ENCODE measurements around the gene FBLN1. TPM values are rescaled to one million over a fixed set of nuclear protein-coding genes. Genes with fewer than 3 reads are reported as not detected.

The FBLN1 gene
- total RNA-seq, 1 experiment from 2014 or later = 21.0 TPM

GRCh38 chr22:45524157-45524556 lies 21.5 kb downstream of the FBLN1 start:
- no peak for DNase-seq
- H3K27ac ChIP-seq = no peak overlapping the region
- H3K27me3 ChIP-seq = no peaks in the 10 kb centered on the region
- no peaks in the 10 kb centered on the region for H3K9me3 ChIP-seq (replicated peaks)
- H3K4me1 ChIP-seq = no peaks in the 10 kb centered on the region
- no peaks in the 10 kb centered on the region for H3K36me3 ChIP-seq
- no peak overlapping the region for H3K4me3 ChIP-seq

- Histone ChIP-seq H3K27me3 (no peaks in the 10 kb centered on the region), H3K4me1 (no peaks in the 10 kb centered on the region), H3K9me3 (replicated peaks) (no peaks in the 10 kb centered on the region), H3K27ac (no peak overlapping the region), H3K4me3 (no peak overlapping the region), H3K36me3 (no peaks in the 10 kb centered on the region)
- no peak for DNase-seq
These were observed 22.3 kb downstream of the FBLN1 start for GRCh38 chr22:45524966-45525365.

GRCh38 chr22:45525480-45525879 lies 22.8 kb downstream of the FBLN1 start:
- Histone ChIP-seq H3K9me3 (replicated peaks) (no peaks in the 10 kb centered on the region), H3K27ac (no peak overlapping the region), H3K4me1 (no peaks in the 10 kb centered on the region), H3K36me3 (no peaks in the 10 kb centered on the region), H3K4me3 (no peak overlapping the region), H3K27me3 (no peaks in the 10 kb centered on the region)
- no peak for DNase-seq

GRCh38 chr22:45526281-45526680 lies 23.6 kb downstream of the FBLN1 start:
- H3K27ac ChIP-seq = no peak overlapping the region
- H3K4me3 ChIP-seq = no peak overlapping the region
- peaks cover 4% of the 10 kb centered on the region for H3K4me1 ChIP-seq
- H3K36me3 ChIP-seq = no peaks in the 10 kb centered on the region
- H3K9me3 ChIP-seq (replicated peaks) = no peaks in the 10 kb centered on the region
- H3K27me3 ChIP-seq = no peaks in the 10 kb centered on the region
- DNase-seq = no peak

- H3K27me3 ChIP-seq = no peaks in the 10 kb centered on the region
- no peak overlapping the region for H3K27ac ChIP-seq
- no peak overlapping the region for H3K4me3 ChIP-seq
- H3K9me3 ChIP-seq (replicated peaks) = no peaks in the 10 kb centered on the region
- no peaks in the 10 kb centered on the region for H3K36me3 ChIP-seq
- H3K4me1 ChIP-seq = peaks cover 10% of the 10 kb centered on the region
- no peak for DNase-seq
These were observed 24.2 kb downstream of the FBLN1 start for GRCh38 chr22:45526768-45527360.

- Histone ChIP-seq H3K4me1 (peaks cover 15% of the 10 kb centered on the region), H3K9me3 (replicated peaks) (no peaks in the 10 kb centered on the region), H3K4me3 (no peak overlapping the region), H3K27ac (no peak overlapping the region), H3K36me3 (no peaks in the 10 kb centered on the region), H3K27me3 (no peaks in the 10 kb centered on the region)
- DNase-seq = no peak
These were observed 24.8 kb downstream of the FBLN1 start for GRCh38 chr22:45527456-45527855.

GRCh38 chr22:45528046-45528445 lies 25.4 kb downstream of the FBLN1 start:
- no peaks in the 10 kb centered on the region; the same call in 1 of the 2 replicates for H3K27me3 ChIP-seq
- H3K27ac ChIP-seq = no peak overlapping the region
- H3K4me1 ChIP-seq = peaks cover 19% of the 10 kb centered on the region
- no peak for DNase-seq
- H3K36me3 ChIP-seq = no peaks in the 10 kb centered on the region
- no peak overlapping the region for H3K4me3 ChIP-seq
- H3K9me3 ChIP-seq (replicated peaks) = no peaks in the 10 kb centered on the region

- H3K36me3 ChIP-seq = no peaks in the 10 kb centered on the region
- DNase-seq = no peak
- H3K27me3 ChIP-seq = no peaks in the 10 kb centered on the region; the same call in 1 of the 2 replicates
- no peak overlapping the region for H3K4me3 ChIP-seq
- H3K4me1 ChIP-seq = peaks cover 29% of the 10 kb centered on the region
- H3K9me3 ChIP-seq (replicated peaks) = no peaks in the 10 kb centered on the region
- H3K27ac ChIP-seq = no peak overlapping the region
These were observed 26.4 kb downstream of the FBLN1 start for GRCh38 chr22:45529105-45529504.

- DNase-seq = no peak
- no peak overlapping the region for H3K27ac ChIP-seq
These were observed 27.4 kb downstream of the FBLN1 start for GRCh38 chr22:45529971-45530575.

GRCh38 chr22:45531441-45532234 lies 29.0 kb downstream of the FBLN1 start:
- Histone ChIP-seq H3K9me3 (replicated peaks) (no peaks in the 10 kb centered on the region), H3K4me1 (peaks cover 45% of the 10 kb centered on the region), H3K27me3 (no peaks in the 10 kb centered on the region; the same call in 1 of the 2 replicates), H3K27ac (no peak overlapping the region), H3K4me3 (no peak overlapping the region), H3K36me3 (no peaks in the 10 kb centered on the region)
- peak; percentile 49 to 67 for DNase-seq

More at GRCh38 chr22:45529971-45530575, 27.4 kb downstream of the FBLN1 start:
- no peaks in the 10 kb centered on the region for H3K36me3 ChIP-seq
- H3K9me3 ChIP-seq (replicated peaks) = no peaks in the 10 kb centered on the region
- no peak overlapping the region for H3K4me3 ChIP-seq
- H3K27me3 ChIP-seq = no peaks in the 10 kb centered on the region; the same call in 1 of the 2 replicates
- peaks cover 37% of the 10 kb centered on the region for H3K4me1 ChIP-seq

- H3K4me3 ChIP-seq = no peak overlapping the region
- no peaks in the 10 kb centered on the region for H3K9me3 ChIP-seq (replicated peaks)
- peaks cover 45% of the 10 kb centered on the region for H3K4me1 ChIP-seq
- no peak overlapping the region for H3K27ac ChIP-seq
- DNase-seq = no peak
- no peaks in the 10 kb centered on the region; the same call in 1 of the 2 replicates for H3K27me3 ChIP-seq
- H3K36me3 ChIP-seq = no peaks in the 10 kb centered on the region
These were observed 29.6 kb downstream of the FBLN1 start for GRCh38 chr22:45532235-45532631.

- DNase-seq = peak; percentile 46 to 56
- H3K4me1 ChIP-seq = peaks cover 45% of the 10 kb centered on the region
- H3K4me3 ChIP-seq = no peak overlapping the region
- no peaks in the 10 kb centered on the region for H3K36me3 ChIP-seq
- no peaks in the 10 kb centered on the region; the same call in 1 of the 2 replicates for H3K27me3 ChIP-seq
- peak overlapping the region; percentile 45; the same call in 1 of the 2 replicates for H3K27ac ChIP-seq
- H3K9me3 ChIP-seq (replicated peaks) = no peaks in the 10 kb centered on the region
These were observed 31.0 kb downstream of the FBLN1 start for GRCh38 chr22:45533703-45534102.

GRCh38 chr22:45534339-45535192 lies 31.9 kb downstream of the FBLN1 start:
- peak overlapping the region; percentile 19 for H3K27ac ChIP-seq
- H3K27me3 ChIP-seq = no peaks in the 10 kb centered on the region; the same call in 1 of the 2 replicates
- H3K4me3 ChIP-seq = no peak overlapping the region
- H3K36me3 ChIP-seq = no peaks in the 10 kb centered on the region
- DNase-seq = peak; percentile 67 to 80
- peaks cover 45% of the 10 kb centered on the region for H3K4me1 ChIP-seq
- H3K9me3 ChIP-seq (replicated peaks) = no peaks in the 10 kb centered on the region

- no peaks in the 10 kb centered on the region; the same call in 1 of the 2 replicates for H3K27me3 ChIP-seq
- peaks cover 45% of the 10 kb centered on the region for H3K4me1 ChIP-seq
- no peaks in the 10 kb centered on the region for H3K36me3 ChIP-seq
- H3K4me3 ChIP-seq = no peak overlapping the region
- no peak for DNase-seq
- no peak overlapping the region for H3K27ac ChIP-seq
- no peaks in the 10 kb centered on the region for H3K9me3 ChIP-seq (replicated peaks)
These were observed 32.6 kb downstream of the FBLN1 start for GRCh38 chr22:45535290-45535689.
